K562 (cell line): ENCODE results near the gene CNPPD1. TPM values are rescaled to one million over a fixed set of nuclear protein-coding genes. Genes with fewer than 3 reads are reported as not detected.

Source experiments
- AFF1 ChIP-seq, 2 experiments: fragments of 450-650 bp; IDR thresholded peaks; 2 replicates each; pipeline ENCODE4 v1.6.1; 2018; ENCODE audit warnings: mild to moderate bottlenecking in 2 of 2, low read depth in 1 of 2; ENCODE audit not compliant: partially characterized antibody in 2 of 2
- BACH1 ChIP-seq: fragments of 200-800 bp; sonication (Bioruptor generic); IDR thresholded peaks from 2 replicates; pipeline ENCODE4 v1.6.1; 2016; ENCODE audit warnings: missing genetic modification characterization, missing compliant biosample characterization
- GTF2A2 ChIP-seq: IDR thresholded peaks from 2 replicates; pipeline ENCODE4 v1.6.1; 2016; ENCODE audit warnings: mild to moderate bottlenecking, missing genetic modification characterization, missing compliant biosample characterization
- NRF1 ChIP-seq, 2 experiments: fragments of 450-650 bp; IDR thresholded peaks in 1 of 2; conservative IDR thresholded peaks in 1 of 2; 2 replicates each; pipeline ENCODE4 v1.6.1; 2014; ENCODE audit warnings: mild to moderate bottlenecking in 2 of 2
- RREB1 ChIP-seq: fragments of 250-450 bp; sonication (Bioruptor Pico); IDR thresholded peaks from 2 replicates; pipeline ENCODE4 v1.4.0; 2020
- SMARCC2 ChIP-seq: fragments of 450-650 bp; IDR thresholded peaks from 2 replicates; pipeline ENCODE4 v1.6.1; 2017; ENCODE audit warnings: antibody characterized with exemption, moderate library complexity, mild to moderate bottlenecking, low read depth
- ZNF436 ChIP-seq: fragments of 250-450, 450-650 bp; sonication (Bioruptor Pico); formaldehyde crosslinking; IDR thresholded peaks from 2 replicates; pipeline ENCODE4 v1.7.0; 2020; ENCODE audit warnings: mild to moderate bottlenecking
- ZNF57 ChIP-seq: fragments of 450-650 bp; formaldehyde crosslinking; IDR thresholded peaks from 2 replicates; pipeline ENCODE4 v1.4.0; 2020; ENCODE audit warnings: mild to moderate bottlenecking, moderate library complexity
- ZNF77 ChIP-seq: fragments of 250-450 bp; sonication (Bioruptor Pico); IDR thresholded peaks from 2 replicates; pipeline ENCODE4 v1.5.0; 2020
- polyA plus RNA-seq, 8 experiments: library from polyadenylated mRNA; depleted of rRNA in 4 of 8; stranded (reverse) in 5 of 8; unstranded in 3 of 8; fragments of >200 nt; fragmentation: Nextera tagmentation in 2 of 8; fragmentation: Illumina TruSeq in 1 of 8; extraction: Ambion mirVana in 2 of 8; extraction: Trizol in 1 of 8; gene quantifications; 2 replicates each; pipeline versions ENCODE4 v1.2.1 to v1.2.3, GENCODE V29; 2011 to 2014; ENCODE audit warnings: inconsistent platforms in 1 of 8, missing spikeins in 1 of 8
- total RNA-seq, 7 experiments: library from RNA; depleted of rRNA in 6 of 7; stranded (reverse); fragments of >200 nt in 6 of 7; fragmentation: Illumina TruSeq in 2 of 7; extraction: Trizol in 2 of 7; gene quantifications; 2 replicates each; pipeline versions ENCODE4 v1.2.1 to v1.2.3, GENCODE V29; 2011 to 2021; ENCODE audit warnings: low replicate concordance in 1 of 7
- TF ChIP-seq, protein P1 (sequence below), 3 experiments: IDR thresholded peaks in 2 of 3; conservative IDR thresholded peaks in 1 of 3; 2 replicates each; pipeline ENCODE4 v1.5.1; 2011 to 2012; ENCODE audit warnings: low read length in 3 of 3, mild to moderate bottlenecking in 3 of 3, control low read depth in 2 of 3, improper control_type of control experiment in 1 of 3, inconsistent platforms in 1 of 3, low read depth in 1 of 3, mixed read lengths in 1 of 3, moderate library complexity in 1 of 3; ENCODE audit not compliant: insufficient read depth in 2 of 3
- TF ChIP-seq, protein P2 (sequence below): sonication (generic); formaldehyde crosslinking; IDR thresholded peaks from 2 replicates; pipeline ENCODE4 v1.9.0; 2022; ENCODE audit warnings: mild to moderate bottlenecking, missing genetic modification reagents
- TF ChIP-seq, protein P3 (sequence below): sonication (generic); formaldehyde crosslinking; IDR thresholded peaks from 2 replicates; pipeline ENCODE4 v1.8.0; 2022; ENCODE audit warnings: mild to moderate bottlenecking, missing genetic modification reagents

CNPPD1 gene
- total and polyA plus RNA-seq, 9 of the 15 experiments (the other 6 are each of a cell fraction or from before 2014, with no cell fraction given) = 9.9 to 53.5 (median 27.0) TPM

- TF ChIP-seq, protein P1, sequence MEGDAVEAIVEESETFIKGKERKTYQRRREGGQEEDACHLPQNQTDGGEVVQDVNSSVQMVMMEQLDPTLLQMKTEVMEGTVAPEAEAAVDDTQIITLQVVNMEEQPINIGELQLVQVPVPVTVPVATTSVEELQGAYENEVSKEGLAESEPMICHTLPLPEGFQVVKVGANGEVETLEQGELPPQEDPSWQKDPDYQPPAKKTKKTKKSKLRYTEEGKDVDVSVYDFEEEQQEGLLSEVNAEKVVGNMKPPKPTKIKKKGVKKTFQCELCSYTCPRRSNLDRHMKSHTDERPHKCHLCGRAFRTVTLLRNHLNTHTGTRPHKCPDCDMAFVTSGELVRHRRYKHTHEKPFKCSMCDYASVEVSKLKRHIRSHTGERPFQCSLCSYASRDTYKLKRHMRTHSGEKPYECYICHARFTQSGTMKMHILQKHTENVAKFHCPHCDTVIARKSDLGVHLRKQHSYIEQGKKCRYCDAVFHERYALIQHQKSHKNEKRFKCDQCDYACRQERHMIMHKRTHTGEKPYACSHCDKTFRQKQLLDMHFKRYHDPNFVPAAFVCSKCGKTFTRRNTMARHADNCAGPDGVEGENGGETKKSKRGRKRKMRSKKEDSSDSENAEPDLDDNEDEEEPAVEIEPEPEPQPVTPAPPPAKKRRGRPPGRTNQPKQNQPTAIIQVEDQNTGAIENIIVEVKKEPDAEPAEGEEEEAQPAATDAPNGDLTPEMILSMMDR (IDR thresholded peaks at IDR 0.05 in 2 of 3, conservative IDR thresholded peaks at IDR 0.05 in 1 of 3; ENCODE audit: insufficient read depth in 2 of 3, low read depth in 1 of 3, low read length in 3 of 3) = peak; percentile 76 to 89 (median 89)
- TF ChIP-seq, protein P2, sequence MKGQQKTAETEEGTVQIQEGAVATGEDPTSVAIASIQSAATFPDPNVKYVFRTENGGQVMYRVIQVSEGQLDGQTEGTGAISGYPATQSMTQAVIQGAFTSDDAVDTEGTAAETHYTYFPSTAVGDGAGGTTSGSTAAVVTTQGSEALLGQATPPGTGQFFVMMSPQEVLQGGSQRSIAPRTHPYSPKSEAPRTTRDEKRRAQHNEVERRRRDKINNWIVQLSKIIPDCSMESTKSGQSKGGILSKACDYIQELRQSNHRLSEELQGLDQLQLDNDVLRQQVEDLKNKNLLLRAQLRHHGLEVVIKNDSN (CRISPR knock-in tag) = no peak
- TF ChIP-seq ZNF77 (CRISPR knock-in tag) = no peak
- no peak for TF ChIP-seq AFF1 (IDR thresholded peaks at IDR 0.05; ENCODE audit: low read depth in 1 of 2, partially characterized antibody in 2 of 2)
- TF ChIP-seq NRF1 (conservative IDR thresholded peaks at IDR 0.05 in 1 of 2, IDR thresholded peaks at IDR 0.05 in 1 of 2) = peak; percentile 90 to 91
- peak; percentile 22; the same call in 1 of the 2 replicates for TF ChIP-seq RREB1
- TF ChIP-seq SMARCC2 = no peak
- no peak for TF ChIP-seq BACH1
- TF ChIP-seq ZNF57 (CRISPR knock-in tag) = no peak
- TF ChIP-seq, protein P3, sequence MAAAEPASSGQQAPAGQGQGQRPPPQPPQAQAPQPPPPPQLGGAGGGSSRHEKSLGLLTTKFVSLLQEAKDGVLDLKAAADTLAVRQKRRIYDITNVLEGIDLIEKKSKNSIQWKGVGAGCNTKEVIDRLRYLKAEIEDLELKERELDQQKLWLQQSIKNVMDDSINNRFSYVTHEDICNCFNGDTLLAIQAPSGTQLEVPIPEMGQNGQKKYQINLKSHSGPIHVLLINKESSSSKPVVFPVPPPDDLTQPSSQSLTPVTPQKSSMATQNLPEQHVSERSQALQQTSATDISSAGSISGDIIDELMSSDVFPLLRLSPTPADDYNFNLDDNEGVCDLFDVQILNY (CRISPR knock-in tag) = no peak
- TF ChIP-seq ZNF436 (CRISPR knock-in tag) = no peak
- no peak for TF ChIP-seq GTF2A2 (tag)
These were observed 16.3 kb downstream of the CNPPD1 start, which contains the start of gene NHEJ1 (continued) for GRCh38 chr2:219160186-219161017.
